OCI-LY3 (cell line): ENCODE measurements around the gene SCN1B.

ENCODE experiments used
- EZH2phosphoT487 ChIP-seq: fragments of 200-600 bp; shearing (Covaris generic); IDR thresholded peaks from 2 replicates; pipeline ENCODE4 v1.6.1; 2018; ENCODE audit warnings: antibody characterized with exemption, mixed run types, low read depth
- TF ChIP-seq, protein P1 (sequence below): fragments of 200-600, 300-600 bp; sonication (generic); IDR thresholded peaks from 2 replicates; pipeline ENCODE4 v1.5.1; 2014; ENCODE audit warnings: antibody characterized with exemption, low read length, low read depth

GRCh38 chr19:35019144-35019543 is 11.1 kb upstream of the SCN1B start:
- TF ChIP-seq, protein P1, sequence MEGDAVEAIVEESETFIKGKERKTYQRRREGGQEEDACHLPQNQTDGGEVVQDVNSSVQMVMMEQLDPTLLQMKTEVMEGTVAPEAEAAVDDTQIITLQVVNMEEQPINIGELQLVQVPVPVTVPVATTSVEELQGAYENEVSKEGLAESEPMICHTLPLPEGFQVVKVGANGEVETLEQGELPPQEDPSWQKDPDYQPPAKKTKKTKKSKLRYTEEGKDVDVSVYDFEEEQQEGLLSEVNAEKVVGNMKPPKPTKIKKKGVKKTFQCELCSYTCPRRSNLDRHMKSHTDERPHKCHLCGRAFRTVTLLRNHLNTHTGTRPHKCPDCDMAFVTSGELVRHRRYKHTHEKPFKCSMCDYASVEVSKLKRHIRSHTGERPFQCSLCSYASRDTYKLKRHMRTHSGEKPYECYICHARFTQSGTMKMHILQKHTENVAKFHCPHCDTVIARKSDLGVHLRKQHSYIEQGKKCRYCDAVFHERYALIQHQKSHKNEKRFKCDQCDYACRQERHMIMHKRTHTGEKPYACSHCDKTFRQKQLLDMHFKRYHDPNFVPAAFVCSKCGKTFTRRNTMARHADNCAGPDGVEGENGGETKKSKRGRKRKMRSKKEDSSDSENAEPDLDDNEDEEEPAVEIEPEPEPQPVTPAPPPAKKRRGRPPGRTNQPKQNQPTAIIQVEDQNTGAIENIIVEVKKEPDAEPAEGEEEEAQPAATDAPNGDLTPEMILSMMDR, result no peak
- no peak for TF ChIP-seq EZH2phosphoT487
